K562 (cell line): ENCODE data around the gene JUND. TPM values are rescaled to one million over a fixed set of nuclear protein-coding genes. Genes with fewer than 3 reads are reported as not detected.

Source experiments
- CREB1 ChIP-seq, 2 experiments: sonication (generic) in 1 of 2; formaldehyde crosslinking in 1 of 2; IDR thresholded peaks; 2 replicates each; pipeline versions ENCODE4 v1.6.1 to v1.8.0; 2012 to 2022; ENCODE audit warnings: inconsistent platforms in 1 of 2, mild to moderate bottlenecking in 1 of 2, missing genetic modification reagents in 1 of 2, moderate library complexity in 1 of 2
- ERF ChIP-seq: fragments of 450-650 bp; formaldehyde crosslinking; IDR thresholded peaks from 2 replicates; pipeline ENCODE4 v1.4.0; 2020; ENCODE audit warnings: mild to moderate bottlenecking, mixed read lengths
- FOXK2 ChIP-seq, 2 experiments: fragments of 450-650 bp; IDR thresholded peaks in 1 of 2; conservative IDR thresholded peaks in 1 of 2; 2 replicates each; pipeline ENCODE4 v1.6.1; 2016; ENCODE audit warnings: low read depth in 2 of 2, mild to moderate bottlenecking in 1 of 2
- KDM5B ChIP-seq: fragments of 200-600 bp; sonication (generic); IDR thresholded peaks from 2 replicates; pipeline ENCODE4 v1.6.1; 2012; ENCODE audit warnings: low read depth, mild to moderate bottlenecking, moderate library complexity, low read length, control low read depth, inconsistent platforms; ENCODE audit not compliant: insufficient replicate concordance
- MAFG ChIP-seq: fragments of 450-650 bp; conservative IDR thresholded peaks from 2 replicates; pipeline ENCODE4 v1.6.1; 2016; ENCODE audit warnings: missing genetic modification characterization, missing compliant biosample characterization
- NFIC ChIP-seq: fragments of 450-650 bp; IDR thresholded peaks from 2 replicates; pipeline ENCODE4 v1.6.1; 2017; ENCODE audit warnings: mild to moderate bottlenecking, inconsistent platforms
- PCBP1 ChIP-seq: fragments of 200-400 bp; formaldehyde crosslinking; IDR thresholded peaks from 2 replicates; pipeline ENCODE4 v1.6.1; 2018; ENCODE audit warnings: mild to moderate bottlenecking, low read depth, low read length; ENCODE audit not compliant: poor library complexity, severe bottlenecking
- PML ChIP-seq: IDR thresholded peaks from 2 replicates; pipeline ENCODE4 v1.6.1; 2012; ENCODE audit warnings: low read length, inconsistent platforms
- POU5F1 ChIP-seq: fragments of 150-350 bp; IDR thresholded peaks from 2 replicates; pipeline ENCODE4 v1.6.1; 2014; ENCODE audit warnings: borderline replicate concordance, low read length, low read depth, mild to moderate bottlenecking; ENCODE audit not compliant: partially characterized antibody
- SIN3B ChIP-seq: fragments of 450-650 bp; IDR thresholded peaks from 2 replicates; pipeline ENCODE4 v1.6.1; 2017; ENCODE audit warnings: low read depth, mild to moderate bottlenecking, moderate library complexity
- TBP ChIP-seq: optimal IDR thresholded peaks from 2 replicates; pipeline ENCODE3; 2011; ENCODE audit warnings: low read depth, low read length, improper control_type of control experiment
- TCF7 ChIP-seq: sonication (generic); IDR thresholded peaks from 2 replicates; pipeline ENCODE4 v1.6.1; 2016; ENCODE audit warnings: antibody characterized with exemption, borderline replicate concordance
- ZNF232 ChIP-seq: sonication (generic); formaldehyde crosslinking; IDR thresholded peaks from 2 replicates; pipeline ENCODE4 v1.8.0; 2022; ENCODE audit warnings: mild to moderate bottlenecking, missing genetic modification reagents
- ZNF239 ChIP-seq: fragments of 250-450 bp; sonication (Bioruptor Pico); IDR thresholded peaks from 2 replicates; pipeline ENCODE4 v1.4.0; 2020; ENCODE audit warnings: mild to moderate bottlenecking
- ZNF584 ChIP-seq: fragments of 200-800 bp; sonication (Bioruptor generic); IDR thresholded peaks from 2 replicates; pipeline ENCODE4 v1.6.1; 2016; ENCODE audit warnings: low read depth, mild to moderate bottlenecking, missing genetic modification characterization, missing compliant biosample characterization
- polyA plus RNA-seq, 8 experiments: library from polyadenylated mRNA; depleted of rRNA in 4 of 8; stranded (reverse) in 5 of 8; unstranded in 3 of 8; fragments of >200 nt; fragmentation: Nextera tagmentation in 2 of 8; fragmentation: Illumina TruSeq in 1 of 8; extraction: Ambion mirVana in 2 of 8; extraction: Trizol in 1 of 8; gene quantifications; 2 replicates each; pipeline versions ENCODE4 v1.2.1 to v1.2.3, GENCODE V29; 2011 to 2014; ENCODE audit warnings: inconsistent platforms in 1 of 8, missing spikeins in 1 of 8
- total RNA-seq, 7 experiments: library from RNA; depleted of rRNA in 6 of 7; stranded (reverse); fragments of >200 nt in 6 of 7; fragmentation: Illumina TruSeq in 2 of 7; extraction: Trizol in 2 of 7; gene quantifications; 2 replicates each; pipeline versions ENCODE4 v1.2.1 to v1.2.3, GENCODE V29; 2011 to 2021; ENCODE audit warnings: low replicate concordance in 1 of 7
- TF ChIP-seq, protein P1 (sequence below): sonication (generic); formaldehyde crosslinking; IDR thresholded peaks from 2 replicates; pipeline ENCODE4 v1.8.1; 2023; ENCODE audit warnings: mild to moderate bottlenecking, missing genetic modification reagents
- TF ChIP-seq, protein P2 (sequence below): sonication (generic); formaldehyde crosslinking; IDR thresholded peaks from 2 replicates; pipeline ENCODE4 v1.8.1; 2023; ENCODE audit warnings: mild to moderate bottlenecking, missing genetic modification reagents
- TF ChIP-seq, protein P3 (sequence below), 2 experiments: IDR thresholded peaks; 2 replicates each; pipeline ENCODE4 v1.6.1; 2012; ENCODE audit warnings: improper control_type of control experiment in 2 of 2, low read depth in 2 of 2, low read length in 2 of 2, borderline replicate concordance in 1 of 2

The JUND gene
- total and polyA plus RNA-seq, 9 of the 15 experiments (the other 6 are each of a cell fraction or from before 2014, with no cell fraction given): 6.4 to 286 (median 42.3) TPM

DNA sequence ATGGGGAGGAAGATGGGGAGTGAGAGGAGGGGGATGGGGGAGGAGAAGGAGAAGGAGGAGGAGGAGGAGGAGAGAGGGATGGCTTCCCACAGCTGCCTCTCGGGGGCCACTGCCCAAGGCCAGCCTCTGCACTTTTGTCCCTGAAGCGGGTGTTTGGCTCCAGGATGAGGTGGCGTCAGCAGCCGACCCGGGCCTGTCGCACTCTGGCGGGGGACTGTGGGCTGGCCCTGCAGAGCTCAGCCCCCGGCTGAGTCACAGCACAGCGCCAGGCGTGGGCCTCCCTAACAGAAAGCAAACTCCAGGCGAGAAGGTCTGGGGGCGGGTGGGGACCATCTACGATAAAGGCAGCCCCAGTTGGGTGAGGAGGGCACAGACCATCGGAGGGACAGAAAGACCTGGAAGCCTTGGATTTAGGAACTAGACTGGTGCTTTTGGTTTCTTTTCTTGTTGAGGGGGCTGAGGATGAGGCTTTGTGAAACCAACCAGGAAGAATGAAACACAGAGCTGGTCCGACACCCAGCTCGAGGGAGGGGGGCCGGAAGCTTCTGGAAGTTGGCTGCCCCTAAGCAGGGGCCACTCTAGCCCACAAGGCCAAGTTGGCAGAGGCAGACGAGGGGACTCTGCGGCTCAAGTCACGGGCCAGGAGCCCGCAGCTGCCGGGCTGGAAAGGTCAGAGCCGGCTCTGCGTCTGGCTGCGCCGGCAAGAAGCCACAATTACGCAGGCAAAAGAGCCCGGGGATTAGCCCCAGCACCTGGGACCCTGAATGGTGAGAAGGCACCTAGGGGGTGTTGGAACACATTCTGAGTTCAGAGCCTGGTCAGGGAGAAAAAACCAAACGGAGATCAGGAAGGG is 23.3 kb upstream of the JUND start (continued):
- TF ChIP-seq, protein P1, sequence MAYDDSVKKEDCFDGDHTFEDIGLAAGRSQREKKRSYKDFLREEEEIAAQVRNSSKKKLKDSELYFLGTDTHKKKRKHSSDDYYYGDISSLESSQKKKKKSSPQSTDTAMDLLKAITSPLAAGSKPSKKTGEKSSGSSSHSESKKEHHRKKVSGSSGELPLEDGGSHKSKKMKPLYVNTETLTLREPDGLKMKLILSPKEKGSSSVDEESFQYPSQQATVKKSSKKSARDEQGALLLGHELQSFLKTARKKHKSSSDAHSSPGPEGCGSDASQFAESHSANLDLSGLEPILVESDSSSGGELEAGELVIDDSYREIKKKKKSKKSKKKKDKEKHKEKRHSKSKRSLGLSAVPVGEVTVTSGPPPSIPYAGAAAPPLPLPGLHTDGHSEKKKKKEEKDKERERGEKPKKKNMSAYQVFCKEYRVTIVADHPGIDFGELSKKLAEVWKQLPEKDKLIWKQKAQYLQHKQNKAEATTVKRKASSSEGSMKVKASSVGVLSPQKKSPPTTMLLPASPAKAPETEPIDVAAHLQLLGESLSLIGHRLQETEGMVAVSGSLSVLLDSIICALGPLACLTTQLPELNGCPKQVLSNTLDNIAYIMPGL (CRISPR knock-in tag): no peak
- TF ChIP-seq, protein P2, sequence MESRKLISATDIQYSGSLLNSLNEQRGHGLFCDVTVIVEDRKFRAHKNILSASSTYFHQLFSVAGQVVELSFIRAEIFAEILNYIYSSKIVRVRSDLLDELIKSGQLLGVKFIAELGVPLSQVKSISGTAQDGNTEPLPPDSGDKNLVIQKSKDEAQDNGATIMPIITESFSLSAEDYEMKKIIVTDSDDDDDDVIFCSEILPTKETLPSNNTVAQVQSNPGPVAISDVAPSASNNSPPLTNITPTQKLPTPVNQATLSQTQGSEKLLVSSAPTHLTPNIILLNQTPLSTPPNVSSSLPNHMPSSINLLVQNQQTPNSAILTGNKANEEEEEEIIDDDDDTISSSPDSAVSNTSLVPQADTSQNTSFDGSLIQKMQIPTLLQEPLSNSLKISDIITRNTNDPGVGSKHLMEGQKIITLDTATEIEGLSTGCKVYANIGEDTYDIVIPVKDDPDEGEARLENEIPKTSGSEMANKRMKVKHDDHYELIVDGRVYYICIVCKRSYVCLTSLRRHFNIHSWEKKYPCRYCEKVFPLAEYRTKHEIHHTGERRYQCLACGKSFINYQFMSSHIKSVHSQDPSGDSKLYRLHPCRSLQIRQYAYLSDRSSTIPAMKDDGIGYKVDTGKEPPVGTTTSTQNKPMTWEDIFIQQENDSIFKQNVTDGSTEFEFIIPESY (CRISPR knock-in tag): peak; percentile 14; the same call in 1 of the 2 replicates
- TF ChIP-seq KDM5B (peak; percentile 56), FOXK2 (conservative IDR thresholded peaks at IDR 0.05 in 1 of 2, IDR thresholded peaks at IDR 0.05 in 1 of 2; ENCODE audit: low read depth in 2 of 2) (0 out of 4 replicates have a peak, but pooled peaks of 1 of the 2 experiments have one; percentile 35), ZNF584 (CRISPR knock-in tag) (no peak), CREB1 (IDR thresholded peaks at IDR 0.05) (peak; percentile 77), CREB1 (CRISPR knock-in tag; IDR thresholded peaks at IDR 0.05) (peak; percentile 70; the same call in 1 of the 2 replicates), ZNF232 (CRISPR knock-in tag) (no peak), ZNF239 (CRISPR knock-in tag) (no peak), MAFG (no peak), PCBP1 (peak; percentile 74), NFIC (peak; percentile 34; the same call in 1 of the 2 replicates), TCF7 (peak; percentile 60; the same call in 1 of the 2 replicates), TBP (peak; percentile 73), ERF (no peak), SIN3B (no peak), POU5F1 (no peak), PML (peak; percentile 31; the same call in 1 of the 2 replicates)
- TF ChIP-seq, protein P3, sequence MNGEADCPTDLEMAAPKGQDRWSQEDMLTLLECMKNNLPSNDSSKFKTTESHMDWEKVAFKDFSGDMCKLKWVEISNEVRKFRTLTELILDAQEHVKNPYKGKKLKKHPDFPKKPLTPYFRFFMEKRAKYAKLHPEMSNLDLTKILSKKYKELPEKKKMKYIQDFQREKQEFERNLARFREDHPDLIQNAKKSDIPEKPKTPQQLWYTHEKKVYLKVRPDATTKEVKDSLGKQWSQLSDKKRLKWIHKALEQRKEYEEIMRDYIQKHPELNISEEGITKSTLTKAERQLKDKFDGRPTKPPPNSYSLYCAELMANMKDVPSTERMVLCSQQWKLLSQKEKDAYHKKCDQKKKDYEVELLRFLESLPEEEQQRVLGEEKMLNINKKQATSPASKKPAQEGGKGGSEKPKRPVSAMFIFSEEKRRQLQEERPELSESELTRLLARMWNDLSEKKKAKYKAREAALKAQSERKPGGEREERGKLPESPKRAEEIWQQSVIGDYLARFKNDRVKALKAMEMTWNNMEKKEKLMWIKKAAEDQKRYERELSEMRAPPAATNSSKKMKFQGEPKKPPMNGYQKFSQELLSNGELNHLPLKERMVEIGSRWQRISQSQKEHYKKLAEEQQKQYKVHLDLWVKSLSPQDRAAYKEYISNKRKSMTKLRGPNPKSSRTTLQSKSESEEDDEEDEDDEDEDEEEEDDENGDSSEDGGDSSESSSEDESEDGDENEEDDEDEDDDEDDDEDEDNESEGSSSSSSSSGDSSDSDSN (IDR thresholded peaks at IDR 0.05; ENCODE audit: borderline replicate concordance in 1 of 2, low read depth in 2 of 2, low read length in 2 of 2): peak; percentile 97 to 98
